ENCODE measurements around the gene DEF6. TPM values are rescaled to one million over a fixed set of nuclear protein-coding genes. Genes with fewer than 3 reads are reported as not detected.

DEF6 gene
- total and polyA plus RNA-seq, 2 of the 8 experiments (the other 6 are each of a cell fraction or from before 2014, with no cell fraction given): 3.3 to 4.1 TPM

- FAIRE-seq (no peak), DNase-seq (ENCODE audit: low read depth in 1 of 2, low spot score in 2 of 2) (no peak)
- H3K79me1 ChIP-seq (ENCODE audit: low read depth, low read length): no peaks in the 10 kb centered on the region; the same call in none of the 2 replicates
- H3K9ac ChIP-seq (replicated peaks in 1 of 4; ENCODE audit: extremely low read depth in 1 of 4, low read depth in 3 of 4, low read length in 3 of 4): no peak overlapping the region
- no peaks in the 10 kb centered on the region; a peak in 2 of 8 replicates for H3K36me3 ChIP-seq (ENCODE audit: control insufficient read depth in 2 of 4, insufficient read depth in 4 of 4, low read length in 3 of 4)
- 63% methylated on average over 2 of the region's 2 CpGs; no CpG with 5 or more reads in 1 of the 2 experiments for WGBS, 2 experiments (ENCODE audit: extremely low coverage in 1 of 2, insufficient coverage in 1 of 2, insufficient read length in 1 of 2, insufficient replicate concordance in 2 of 2, low coverage in 1 of 2, low lambda C conversion rate in 2 of 2, missing lambda C conversion rate in 1 of 2)
- peaks cover 4 to 17% (median 13%) of the 10 kb centered on the region in 4 experiments for H3K4me1 ChIP-seq (replicated peaks in 1 of 4; ENCODE audit: control insufficient read depth in 3 of 4, insufficient read depth in 4 of 4, low read length in 3 of 4)
- peaks cover 0 to 3% of the 10 kb centered on the region in 2 experiments; a peak in 1 of 4 replicates for H3K79me2 ChIP-seq (ENCODE audit: control insufficient read depth in 1 of 2, insufficient read depth in 2 of 2, low read length in 2 of 2)
- no peak overlapping the region for H2BK120ac ChIP-seq (replicated peaks; ENCODE audit: low read depth, low read length)
- ChIA-PET POLR2A (ENCODE audit: partially characterized antibody) (interaction anchor here (1.2 to 1.5 kb wide), 2 partner anchors 77 to 112 kb away, joined by 3 read pairs; no protein-coding TSS in a partner anchor), CTCF (ENCODE audit: partially characterized antibody) (interaction anchor here (0.7 to 3.3 kb wide), 5 partner anchors 8 to 108 kb away, joined by 3 to 17 read pairs (median 6); no protein-coding TSS in a partner anchor)
- no peak overlapping the region for H4K5ac ChIP-seq (ENCODE audit: insufficient read length, low read depth, low read length)
- no peak overlapping the region for H2BK15ac ChIP-seq (ENCODE audit: low read length)
- 0 out of 2 replicates have a peak, but pooled peaks cover 2% of the 10 kb centered on the region for H3K23me2 ChIP-seq (ENCODE audit: low read depth, low read length)
- TF ChIP-seq NANOG (IDR thresholded peaks at IDR 0.05; ENCODE audit: insufficient read depth, low read depth, low read length, poor library complexity, severe bottlenecking) (no peak), CREB1 (IDR thresholded peaks at IDR 0.05) (no peak), MAFK (IDR thresholded peaks at IDR 0.05; ENCODE audit: low read depth, low read length) (no peak), NRF1 (IDR thresholded peaks at IDR 0.05; ENCODE audit: low read depth, low read length) (no peak), JUN (IDR thresholded peaks at IDR 0.05; ENCODE audit: low read depth, low read length) (no peak), HDAC2 (IDR thresholded peaks at IDR 0.05; ENCODE audit: borderline replicate concordance in 1 of 2, low read depth in 2 of 2, low read length in 2 of 2) (0 out of 4 replicates have a peak, but pooled peaks of 1 of the 2 experiments have one; percentile 2), PHF8 (conservative IDR thresholded peaks at IDR 0.05; ENCODE audit: low read depth, low read length) (no peak)
- peak overlapping the region; percentile 28; the same call in 1 of the 2 replicates for H2BK20ac ChIP-seq (ENCODE audit: low read length)
- H3K4me3 ChIP-seq (ENCODE audit: extremely low read depth in 1 of 4, insufficient read depth in 2 of 4, low read depth in 3 of 4, low read length in 4 of 4): 0 out of 8 replicates have a peak overlapping the region, but pooled peaks of 1 of the 4 experiments have one; percentile 5
- no peak overlapping the region for H4K91ac ChIP-seq (replicated peaks; ENCODE audit: insufficient read length, low read length)
- H2BK12ac ChIP-seq (ENCODE audit: low read depth, low read length): no peak overlapping the region; the same call in 1 of the 2 replicates
- H3K4me2 ChIP-seq (ENCODE audit: insufficient read depth in 1 of 2, low read depth in 2 of 2, low read length in 2 of 2): peak overlapping the region; percentile 33 to 47
- no peak overlapping the region for H3K23ac ChIP-seq (ENCODE audit: insufficient read length)
- H2AFZ ChIP-seq (ENCODE audit: low read length): no peak overlapping the region
- no peaks in the 10 kb centered on the region for H4K20me1 ChIP-seq (replicated peaks in 1 of 2; ENCODE audit: control insufficient read depth in 1 of 2, insufficient read depth in 2 of 2, low read length in 2 of 2)
- H3K27me3 ChIP-seq (replicated peaks in 1 of 4; ENCODE audit: control insufficient read depth in 3 of 4, extremely low read depth in 1 of 4, insufficient read depth in 3 of 4, low read length in 3 of 4): no peaks in the 10 kb centered on the region
- H2BK5ac ChIP-seq (ENCODE audit: low read depth, low read length): peak overlapping the region; percentile 79; the same call in 1 of the 2 replicates
- no peak overlapping the region for H2AK5ac ChIP-seq (ENCODE audit: low read depth, low read length)
- H3K4ac ChIP-seq (replicated peaks; ENCODE audit: insufficient read length, low read depth, low read length): no peak overlapping the region
- H4K8ac ChIP-seq (ENCODE audit: extremely low read depth, insufficient read depth, low read length): no peak overlapping the region
- no peak overlapping the region for H3K56ac ChIP-seq (replicated peaks; ENCODE audit: insufficient read length, low read depth, low read length)
- H3K9me3 ChIP-seq (ENCODE audit: insufficient read depth in 2 of 2, low read depth in 1 of 2, low read length in 1 of 2): no peaks in the 10 kb centered on the region
- peak overlapping the region; percentile 4 for H3K18ac ChIP-seq (ENCODE audit: extremely low read depth, low read length)
- peak overlapping the region; percentile 32; the same call in 1 of the 2 replicates for H3K27ac ChIP-seq (ENCODE audit: low read depth, low read length)
- no peak overlapping the region for H3K14ac ChIP-seq (ENCODE audit: insufficient read length)
Observed at GRCh38 chr6:35359744-35360348, 62.2 kb downstream of the DEF6 start.
